Measurements from ENCODE around the gene SETDB1. TPM values are rescaled to one million over a fixed set of nuclear protein-coding genes. Genes with fewer than 3 reads are reported as not detected.
"Not testable (repeated sequence)": the region's sequence is repeated elsewhere in the genome, so short reads cannot be mapped to it uniquely, and the experiment has no call there.

The SETDB1 gene
- 10 to 100 TPM; 19.5 to 59.7 (median 39.2) TPM for total RNA-seq

- no peaks in the 10 kb centered on the region for H3K27me3 ChIP-seq
- peak; percentile 38 for TF ChIP-seq POLR2A (IDR thresholded peaks at IDR 0.05)
- TF ChIP-seq CTCF (IDR thresholded peaks at IDR 0.05) = peak in 1 of 5 experiments; percentile 11
- peak; percentile 69 to 82 (median 78) for TF ChIP-seq POLR2AphosphoS5 (IDR thresholded peaks at IDR 0.05)
- no peak for TF ChIP-seq EP300 (IDR thresholded peaks at IDR 0.05; ENCODE audit: low read depth)
- peaks cover 0 to 34% (median 16%) of the 10 kb centered on the region in 4 donors for H3K36me3 ChIP-seq
- H3K4me3 ChIP-seq = peak within 1 kb of the TSS; percentile 75 to 91 (median 76)
- peak; percentile 96 for DNase-seq
- H3K4me1 ChIP-seq = peaks cover 0 to 14% (median 8%) of the 10 kb centered on the region in 4 donors
- no peaks in the 10 kb centered on the region for H3K9me3 ChIP-seq
- in situ Hi-C loops (cut with MboI; ENCODE audit: low pct_ligation_motif_present in 1 of 4, low pct_unique_long_range_greater_than_20kb in 1 of 4, low sequenced_read_pairs in 3 of 4) = no loop called here
- H3K27ac ChIP-seq = peak within 1 kb of the TSS; percentile 87 to 92 (median 88)
- 0% methylated on average over 1 to 39 of the region's 39 CpGs for WGBS, 2 donors (ENCODE audit: low coverage in 1 of 2)
- intact Hi-C loops (cut with DNase I; ENCODE audit: low total_unique reads) = no loop called here
Observed at GRCh38 chr1:150926097-150926741, at the start of gene SETDB1. Gene SETDB1, plus strand, starts transcription at chr1:150926363. Its CDS starts 1,352 bp downstream, at chr1:150927715.

- H3K36me3 ChIP-seq; intact Hi-C loops (cut with DNase I; ENCODE audit: low total_unique reads); H3K27ac ChIP-seq; H3K27me3 ChIP-seq; in situ Hi-C loops (cut with MboI; ENCODE audit: low pct_ligation_motif_present in 1 of 4, low pct_unique_long_range_greater_than_20kb in 1 of 4, low sequenced_read_pairs in 3 of 4); H3K4me3 ChIP-seq; H3K9me3 ChIP-seq; DNase-seq: not testable (repeated sequence)
- 83 to 100% methylated on average over 1 to 2 of the region's 2 CpGs for WGBS, 2 donors (ENCODE audit: low coverage in 1 of 2)
- H3K4me1 ChIP-seq = peaks cover 0 to 25% (median 21%) of the 10 kb centered on the region in 4 donors
Observed at GRCh38 chr1:150878931-150879330, 47.2 kb upstream of the SETDB1 start.

GRCh38 chr1:150881331-150882070 lies 44.7 kb upstream of the SETDB1 start:
- H3K36me3 ChIP-seq = no peaks in the 10 kb centered on the region
- WGBS, 2 donors (ENCODE audit: low coverage in 1 of 2) = 61 to 84% methylated on average over 2 of the region's 2 CpGs
- no peak overlapping the region for H3K4me3 ChIP-seq
- TF ChIP-seq POLR2A (IDR thresholded peaks at IDR 0.05) (no peak), POLR2AphosphoS5 (IDR thresholded peaks at IDR 0.05) (peak in 2 of 3 donors; percentile 10 to 46)
- no peaks in the 10 kb centered on the region for H3K9me3 ChIP-seq
- DNase-seq = no peak
- H3K4me1 ChIP-seq = peaks cover 0 to 7% (median 3%) of the 10 kb centered on the region in 4 donors
- no peaks in the 10 kb centered on the region for H3K27me3 ChIP-seq
- in situ Hi-C loops (cut with MboI; ENCODE audit: low pct_ligation_motif_present in 1 of 4, low pct_unique_long_range_greater_than_20kb in 1 of 4, low sequenced_read_pairs in 3 of 4) = no loop called here
- intact Hi-C loops (cut with DNase I; ENCODE audit: low total_unique reads) = no loop called here
- H3K27ac ChIP-seq = peak overlapping the region; percentile 6 to 52 (median 14)

- in situ Hi-C loops (cut with MboI; ENCODE audit: low pct_ligation_motif_present in 1 of 4, low pct_unique_long_range_greater_than_20kb in 1 of 4, low sequenced_read_pairs in 3 of 4); H3K27ac ChIP-seq; H3K4me1 ChIP-seq; H3K9me3 ChIP-seq; H3K4me3 ChIP-seq; DNase-seq; H3K27me3 ChIP-seq; intact Hi-C loops (cut with DNase I; ENCODE audit: low total_unique reads); H3K36me3 ChIP-seq: not testable (repeated sequence)
- WGBS, 2 donors (ENCODE audit: low coverage in 1 of 2) = 81 to 89% methylated on average over 5 of the region's 5 CpGs
Observed at GRCh38 chr1:150883121-150883520, 43.0 kb upstream of the SETDB1 start.

GRCh38 chr1:150887018-150887417 lies 39.1 kb upstream of the SETDB1 start, which contains the start of gene CTXND2:
Gene CTXND2, plus strand, starts transcription at chr1:150887136. Its CDS starts 25,179 bp downstream, at chr1:150912315.
- 39 to 52% methylated on average over 3 of the region's 3 CpGs for WGBS, 2 donors (ENCODE audit: low coverage in 1 of 2)
- intact Hi-C loops (cut with DNase I; ENCODE audit: low total_unique reads) (no loop called here), in situ Hi-C loops (cut with MboI; ENCODE audit: low pct_ligation_motif_present in 1 of 4, low pct_unique_long_range_greater_than_20kb in 1 of 4, low sequenced_read_pairs in 3 of 4) (no loop called here)
- Histone ChIP-seq H3K36me3 (no peaks in the 10 kb centered on the region), H3K9me3 (no peaks in the 10 kb centered on the region), H3K27ac (no peak within 1 kb of the TSS), H3K27me3 (no peaks in the 10 kb centered on the region), H3K4me1 (no peaks in the 10 kb centered on the region), H3K4me3 (no peak within 1 kb of the TSS)
- no peak for TF ChIP-seq POLR2A (IDR thresholded peaks at IDR 0.05)
- TF ChIP-seq CTCF (IDR thresholded peaks at IDR 0.05) = no peak
- no peak for TF ChIP-seq EP300 (IDR thresholded peaks at IDR 0.05; ENCODE audit: low read depth)
- no peak for TF ChIP-seq POLR2AphosphoS5 (IDR thresholded peaks at IDR 0.05)
- DNase-seq = no peak

Data from transverse colon (tissue), 4 donors.